CD4-positive, alpha-beta memory T cell (primary cell): ENCODE results near the gene SETX. TPM values are rescaled to one million over a fixed set of nuclear protein-coding genes. Genes with fewer than 3 reads are reported as not detected.
A peak's percentile ranks its signal among the peaks of the same experiment; 100 is the strongest.

ENCODE experiments used
- CTCF ChIA-PET: fragments of 350-600 bp; sonication (Branson Sonifier 250); formaldehyde crosslinking; loops from one replicate; lab custom pipeline; 2021; ENCODE audit warnings: inconsistent platforms; ENCODE audit not compliant: partially characterized antibody; lab: Charles Lee
- POLR2A ChIA-PET: fragments of 350-600 bp; sonication (Branson Sonifier 250); formaldehyde crosslinking; loops from one replicate; lab custom pipeline; 2021; ENCODE audit not compliant: partially characterized antibody; lab: Charles Lee
- DNase-seq, 5 donors: peaks; one replicate each; pipeline versions ENCODE4 v3.0.0 to v3.0.0-alpha.2; 2020 to 2022; ENCODE audit warnings: mixed read lengths in 1 of 5
- H3K27ac ChIP-seq: one replicate; pipeline ENCODE4 v1.7.0; 2013; ENCODE audit warnings: low read depth, low read length
- H3K27me3 ChIP-seq: 2 replicates; pipeline ENCODE4 v1.7.0; 2013; ENCODE audit warnings: mild to moderate bottlenecking, low read length, moderate library complexity; ENCODE audit not compliant: insufficient read depth
- H3K36me3 ChIP-seq: 2 replicates; pipeline ENCODE4 v1.7.0; 2013; ENCODE audit warnings: mild to moderate bottlenecking, low read length, moderate library complexity; ENCODE audit not compliant: insufficient read depth
- H3K4me1 ChIP-seq: 2 replicates; pipeline ENCODE4 v1.7.0; 2013; ENCODE audit warnings: mild to moderate bottlenecking, low read length, moderate library complexity; ENCODE audit not compliant: insufficient read depth
- H3K4me3 ChIP-seq, 2 donors: one replicate each; pipeline ENCODE4 v1.7.0; 2013; ENCODE audit warnings: low read length in 2 of 2, mild to moderate bottlenecking in 1 of 2
- H3K9me3 ChIP-seq, 2 donors: one replicate each; pipeline ENCODE4 v1.7.0; 2013; ENCODE audit warnings: low read length in 2 of 2, control low read depth in 1 of 2; ENCODE audit not compliant: control insufficient read depth in 1 of 2
- H3K27ac Mint-ChIP-seq, 7 donors: one replicate each; pipeline ENCODE4 v1.8.0; 2020 to 2021; ENCODE audit warnings: mixed read lengths in 7 of 7, mild to moderate bottlenecking in 6 of 7, inconsistent platforms in 3 of 7, moderate library complexity in 3 of 7
- H3K27me3 Mint-ChIP-seq, 2 donors: one replicate each; pipeline ENCODE4 v1.8.0; 2020 to 2021; ENCODE audit warnings: mixed read lengths in 2 of 2
- H3K36me3 Mint-ChIP-seq, 2 donors: one replicate each; pipeline ENCODE4 v1.8.0; 2020 to 2021; ENCODE audit warnings: mixed read lengths in 2 of 2, inconsistent platforms in 1 of 2, mild to moderate bottlenecking in 1 of 2
- H3K4me1 Mint-ChIP-seq, 4 donors: one replicate each; pipeline ENCODE4 v1.8.0; 2020 to 2021; ENCODE audit warnings: mixed read lengths in 4 of 4, mild to moderate bottlenecking in 1 of 4
- H3K4me3 Mint-ChIP-seq, 8 donors: one replicate each; pipeline ENCODE4 v1.8.0; 2020 to 2021; ENCODE audit warnings: mixed read lengths in 8 of 8, mild to moderate bottlenecking in 7 of 8, moderate library complexity in 6 of 8, inconsistent platforms in 3 of 8
- H3K9me3 Mint-ChIP-seq, 8 donors: one replicate each; pipeline ENCODE4 v1.8.0; 2020 to 2021; ENCODE audit warnings: mixed read lengths in 8 of 8, mild to moderate bottlenecking in 5 of 8, inconsistent platforms in 3 of 8, moderate library complexity in 1 of 8
- intact Hi-C: fragments of 100-400 bp; cut with micrococcal nuclease; formaldehyde crosslinking; loops from one replicate; pipeline ENCODE4 v1.15.1; 2023
- polyA plus RNA-seq, 2 donors: library from polyadenylated mRNA; unstranded; fragments of 300-500 nt; fragmentation: Illumina TruSeq; gene quantifications; one replicate each; pipeline ENCODE4 v1.2.3, GENCODE V29; 2021
- total RNA-seq, 2 experiments: library from RNA; stranded (reverse); gene quantifications; one replicate each; pipeline ENCODE4 v1.2.3, GENCODE V29; 2021

Gene SETX
- total and polyA plus RNA-seq, 4 experiments from 2014 or later = 10.1 to 94.3 (median 65.3) TPM

DNA sequence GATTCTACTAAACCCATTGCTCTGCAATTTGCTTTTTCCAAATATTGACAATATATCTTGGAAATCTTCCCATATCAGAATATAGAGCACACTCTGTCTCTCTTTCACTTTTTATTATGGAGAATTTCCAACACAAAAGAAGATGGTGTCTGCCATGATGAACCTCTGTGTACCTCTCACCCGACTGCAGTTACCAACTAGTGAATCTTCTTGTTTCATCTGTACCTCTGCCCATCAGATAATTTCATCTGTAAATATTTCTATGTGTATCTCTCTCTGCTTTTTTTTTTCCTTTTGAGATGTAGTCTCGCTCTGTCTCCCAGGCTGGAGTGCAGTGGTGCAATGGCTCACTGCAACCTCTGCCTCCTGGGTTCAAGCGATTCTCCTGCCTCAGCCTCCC, 130.1 kb downstream of the SETX start:
- Histone ChIP-seq H3K27me3 (no peaks in the 10 kb centered on the region), H3K27ac (no peak overlapping the region), H3K4me3 (no peak overlapping the region), H3K36me3 (no peaks in the 10 kb centered on the region), H3K4me1 (no peaks in the 10 kb centered on the region), H3K9me3 (no peaks in the 10 kb centered on the region)
- peaks cover 11 to 13% of the 10 kb centered on the region in 2 donors for H3K27me3 Mint-ChIP-seq
- no peaks in the 10 kb centered on the region for H3K9me3 Mint-ChIP-seq
- peaks cover 0 to 1% (median 0%) of the 10 kb centered on the region in 4 donors for H3K4me1 Mint-ChIP-seq
- no peak for DNase-seq
- no peaks in the 10 kb centered on the region for H3K36me3 Mint-ChIP-seq
- H3K4me3 Mint-ChIP-seq = no peak overlapping the region
- intact Hi-C loops = no loop called here
- ChIA-PET CTCF (no interaction called here), POLR2A (no interaction called here)
- no peak overlapping the region for H3K27ac Mint-ChIP-seq

DNA sequence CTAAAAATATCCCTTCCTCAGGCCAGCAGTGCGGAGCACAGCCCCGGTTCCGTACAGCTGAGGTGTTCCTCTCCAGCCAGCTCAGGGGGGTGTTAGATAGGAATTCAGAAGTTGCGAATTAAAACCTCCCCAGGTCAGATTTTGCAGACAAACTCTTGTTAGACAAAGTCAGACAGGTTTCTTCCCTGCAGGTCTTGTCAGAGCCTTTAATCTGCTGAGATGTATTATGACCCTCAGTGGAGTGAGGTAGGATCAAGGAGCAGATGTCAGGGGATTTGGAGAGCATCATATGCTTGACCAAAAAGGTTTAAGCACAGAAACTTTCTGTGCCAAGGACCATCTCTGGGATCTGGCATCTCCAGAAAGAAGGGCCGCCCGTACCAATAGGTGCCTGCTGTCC, 132.8 kb downstream of the SETX start:
- Mint-ChIP-seq H3K27ac (no peak overlapping the region), H3K27me3 (peaks cover 9 to 12% of the 10 kb centered on the region in 2 donors), H3K4me1 (peaks cover 0 to 1% (median 0%) of the 10 kb centered on the region in 4 donors), H3K9me3 (no peaks in the 10 kb centered on the region), H3K4me3 (no peak overlapping the region), H3K36me3 (no peaks in the 10 kb centered on the region)
- CTCF ChIA-PET = interaction anchor here (0.8 to 1.5 kb wide), 2 partner anchors 14 to 29 kb away, joined by 3 read pairs; no protein-coding TSS in a partner anchor
- Histone ChIP-seq H3K9me3 (no peaks in the 10 kb centered on the region), H3K36me3 (no peaks in the 10 kb centered on the region), H3K4me1 (no peaks in the 10 kb centered on the region), H3K27ac (no peak overlapping the region), H3K27me3 (no peaks in the 10 kb centered on the region), H3K4me3 (no peak overlapping the region)
- no peak for DNase-seq
- intact Hi-C loops = no loop called here
- POLR2A ChIA-PET = no interaction called here

DNA sequence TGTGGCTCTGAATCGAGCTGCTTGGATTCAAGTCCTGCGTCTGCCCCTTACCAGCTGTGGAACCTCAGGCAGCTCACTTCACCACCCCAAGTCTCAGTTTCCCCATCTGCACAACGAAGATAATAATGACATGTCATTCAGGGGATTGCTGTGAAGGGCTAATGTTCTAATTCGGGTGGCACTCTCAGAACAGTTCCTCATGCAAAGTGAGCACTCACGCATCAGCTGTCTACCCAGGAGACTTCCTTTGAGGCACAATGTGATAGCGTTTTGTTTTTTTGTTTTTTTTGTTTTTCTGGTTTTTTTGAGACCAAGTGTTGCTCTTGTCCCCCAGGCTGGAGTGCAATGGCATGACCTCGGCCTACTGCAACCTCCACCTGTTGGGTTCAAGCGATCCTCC, 136.6 kb downstream of the SETX start:
- no peaks in the 10 kb centered on the region for H3K36me3 Mint-ChIP-seq
- no peak for DNase-seq
- no peak overlapping the region for H3K27ac Mint-ChIP-seq
- no peaks in the 10 kb centered on the region for H3K9me3 ChIP-seq
- CTCF ChIA-PET = no interaction called here
- no peaks in the 10 kb centered on the region for H3K4me1 Mint-ChIP-seq
- no peaks in the 10 kb centered on the region for H3K27me3 ChIP-seq
- no peak overlapping the region for H3K4me3 Mint-ChIP-seq
- peaks cover 3 to 7% of the 10 kb centered on the region in 2 donors for H3K27me3 Mint-ChIP-seq
- intact Hi-C loops = no loop called here
- H3K4me1 ChIP-seq = no peaks in the 10 kb centered on the region
- no peaks in the 10 kb centered on the region for H3K9me3 Mint-ChIP-seq
- no peak overlapping the region for H3K27ac ChIP-seq
- POLR2A ChIA-PET = no interaction called here
- H3K4me3 ChIP-seq = no peak overlapping the region
- H3K36me3 ChIP-seq = no peaks in the 10 kb centered on the region

DNA sequence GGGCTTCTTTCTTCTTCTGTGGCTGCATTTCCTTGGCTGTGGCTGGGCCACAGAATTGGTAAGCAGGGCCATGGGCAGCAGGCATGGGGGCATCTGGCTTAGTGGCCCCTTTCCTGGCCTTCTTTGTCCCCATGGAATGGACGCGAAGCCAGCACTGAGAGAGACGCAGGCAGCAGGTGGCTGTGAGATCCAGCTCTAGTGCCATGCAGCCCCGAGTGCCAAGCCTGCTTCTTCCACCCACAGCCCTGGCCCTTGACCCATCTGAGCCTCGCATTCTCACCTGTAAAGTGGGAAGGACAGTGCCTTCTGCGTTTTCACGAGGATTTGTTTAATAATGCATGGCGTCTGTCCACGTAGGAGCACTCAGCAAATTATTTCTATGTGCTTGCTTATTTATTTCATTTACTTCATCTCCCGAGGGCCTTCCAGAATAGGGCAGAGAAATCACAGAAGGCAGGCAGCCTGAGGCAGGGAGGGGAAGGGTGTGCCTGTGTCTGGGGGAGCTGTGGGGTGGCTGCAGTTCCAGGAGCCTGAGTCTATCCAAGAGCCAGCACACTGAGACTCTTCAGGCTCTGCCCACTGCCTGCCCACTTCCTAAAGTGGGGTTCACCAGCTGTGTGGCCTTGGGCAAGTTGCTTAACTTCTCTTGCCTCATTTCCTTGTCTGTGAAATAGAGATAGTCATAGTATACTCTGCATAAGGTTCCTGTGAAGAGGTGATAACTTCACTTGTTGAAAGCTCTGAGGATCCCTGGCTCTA, 137.7 kb downstream of the SETX start:
- DNase-seq = no peak
- H3K4me3 Mint-ChIP-seq = no peak overlapping the region

DNA sequence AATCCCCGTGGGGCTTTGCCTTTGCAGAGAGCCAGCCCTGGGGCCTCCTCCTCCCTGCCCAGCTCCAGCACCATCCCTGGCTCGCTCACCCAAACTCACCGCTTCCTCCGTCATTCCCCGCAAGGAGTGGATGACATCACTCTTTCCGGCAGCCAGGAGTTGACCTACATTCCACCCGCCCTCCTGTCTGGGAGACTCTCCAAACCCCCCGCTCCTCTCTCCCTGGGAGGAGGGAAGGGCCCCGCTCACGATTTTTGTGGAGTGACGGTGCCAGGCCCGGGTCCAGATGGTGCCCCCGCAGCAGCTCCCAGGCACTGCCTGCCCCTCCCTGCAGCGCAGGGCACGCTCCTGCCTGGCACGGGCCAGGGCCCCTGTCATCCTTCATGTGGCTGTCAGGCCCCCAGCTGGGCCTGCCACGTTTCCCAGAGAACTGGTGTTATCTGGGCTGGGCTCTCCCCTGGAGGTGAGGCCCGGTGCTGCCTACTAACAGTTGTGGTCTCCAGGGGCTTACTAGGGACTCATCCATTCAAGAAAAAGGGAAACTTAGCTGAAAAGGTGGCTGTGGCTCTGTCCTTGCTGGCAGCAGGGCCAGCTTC, 140.7 kb downstream of the SETX start:
- CTCF ChIA-PET = interaction anchor here (1.0 kb wide), 1 partner anchor 22 kb away, joined by 3 read pairs; no protein-coding TSS in a partner anchor

More for the DNA sequence above, 137.7 kb downstream of the SETX start:
- H3K4me3 ChIP-seq = no peak overlapping the region
- no peaks in the 10 kb centered on the region for H3K36me3 ChIP-seq
- H3K9me3 ChIP-seq = no peaks in the 10 kb centered on the region
- H3K27ac ChIP-seq = no peak overlapping the region
- no peaks in the 10 kb centered on the region for H3K4me1 Mint-ChIP-seq
- ChIA-PET CTCF (no interaction called here), POLR2A (no interaction called here)
- H3K9me3 Mint-ChIP-seq = no peaks in the 10 kb centered on the region
- intact Hi-C loops = no loop called here
- H3K27ac Mint-ChIP-seq = no peak overlapping the region
- H3K4me1 ChIP-seq = no peaks in the 10 kb centered on the region
- no peaks in the 10 kb centered on the region for H3K36me3 Mint-ChIP-seq
- no peaks in the 10 kb centered on the region for H3K27me3 ChIP-seq
- H3K27me3 Mint-ChIP-seq = peaks cover 3 to 13% of the 10 kb centered on the region in 2 donors

DNA sequence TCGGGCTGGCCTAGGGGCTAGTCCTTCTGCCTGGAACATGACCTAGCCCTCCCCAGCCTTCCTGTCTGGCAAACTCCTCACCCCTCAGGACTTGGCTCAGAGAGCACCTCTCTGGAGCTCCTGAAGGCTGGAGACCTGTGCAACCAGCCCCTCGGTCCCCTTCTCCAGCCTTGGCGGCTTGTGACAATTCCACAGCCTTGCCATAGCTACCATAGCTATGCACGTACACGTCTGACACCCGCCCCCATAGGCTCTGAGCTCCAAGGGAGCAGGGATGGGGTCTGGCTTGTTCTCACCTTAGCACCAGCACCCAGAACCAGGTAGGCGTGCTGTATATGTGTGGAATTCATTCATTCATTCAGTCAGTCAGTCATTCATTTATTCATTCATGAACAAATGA, 143.2 kb downstream of the SETX start:
- H3K27ac ChIP-seq = no peak overlapping the region
- H3K4me3 ChIP-seq = no peak overlapping the region
- Mint-ChIP-seq H3K4me3 (no peak overlapping the region), H3K4me1 (no peaks in the 10 kb centered on the region), H3K27ac (peak overlapping the region in 1 of 7 donors; percentile 10), H3K9me3 (no peaks in the 10 kb centered on the region), H3K36me3 (no peaks in the 10 kb centered on the region), H3K27me3 (peaks cover 3 to 18% of the 10 kb centered on the region in 2 donors)
- CTCF ChIA-PET = no interaction called here
- POLR2A ChIA-PET = no interaction called here
- no peaks in the 10 kb centered on the region for H3K4me1 ChIP-seq
- no peaks in the 10 kb centered on the region for H3K36me3 ChIP-seq
- no peaks in the 10 kb centered on the region for H3K9me3 ChIP-seq
- no peak for DNase-seq
- H3K27me3 ChIP-seq = no peaks in the 10 kb centered on the region
- intact Hi-C loops = no loop called here

More for the DNA sequence above, 140.7 kb downstream of the SETX start:
- POLR2A ChIA-PET = no interaction called here
- H3K27me3 Mint-ChIP-seq = peaks cover 2 to 9% of the 10 kb centered on the region in 2 donors
- H3K4me3 ChIP-seq = no peak overlapping the region
- H3K27ac ChIP-seq = no peak overlapping the region
- H3K9me3 ChIP-seq = no peaks in the 10 kb centered on the region
- peak overlapping the region in 1 of 7 donors; percentile 7 for H3K27ac Mint-ChIP-seq
- DNase-seq = no peak
- no peak overlapping the region for H3K4me3 Mint-ChIP-seq
- no peaks in the 10 kb centered on the region for H3K4me1 Mint-ChIP-seq
- H3K27me3 ChIP-seq = no peaks in the 10 kb centered on the region
- intact Hi-C loops = no loop called here
- no peaks in the 10 kb centered on the region for H3K36me3 Mint-ChIP-seq
- no peaks in the 10 kb centered on the region for H3K4me1 ChIP-seq
- H3K9me3 Mint-ChIP-seq = no peaks in the 10 kb centered on the region
- no peaks in the 10 kb centered on the region for H3K36me3 ChIP-seq
